Measurements from ENCODE around the gene EPSTI1.
A peak's percentile ranks its signal among the peaks of the same experiment; 100 is the strongest.
"Not testable (repeated sequence)": the region's sequence is repeated elsewhere in the genome, so short reads cannot be mapped to it uniquely, and the experiment has no call there.

EPSTI1 gene

DNA sequence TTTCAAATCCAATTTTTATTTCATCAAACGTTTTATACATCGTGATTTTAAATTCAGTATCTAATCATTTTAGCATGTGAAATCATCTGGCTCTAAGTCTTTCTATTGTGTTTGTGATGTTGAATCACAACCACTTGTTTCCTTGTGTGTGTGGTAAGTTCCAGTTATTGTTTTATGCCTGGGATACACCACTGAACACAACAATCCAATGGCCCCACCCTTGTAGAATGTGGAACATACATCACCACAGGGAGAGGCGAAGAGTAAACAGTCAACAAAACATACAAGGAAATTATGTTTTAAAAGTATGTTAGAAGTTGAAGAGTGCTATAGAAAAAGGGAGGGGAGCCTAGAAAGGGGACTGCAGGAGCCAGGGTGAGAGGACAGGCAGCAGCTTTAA lies 100.5 kb downstream of the EPSTI1 start:
- DNase-seq = no peak

DNA sequence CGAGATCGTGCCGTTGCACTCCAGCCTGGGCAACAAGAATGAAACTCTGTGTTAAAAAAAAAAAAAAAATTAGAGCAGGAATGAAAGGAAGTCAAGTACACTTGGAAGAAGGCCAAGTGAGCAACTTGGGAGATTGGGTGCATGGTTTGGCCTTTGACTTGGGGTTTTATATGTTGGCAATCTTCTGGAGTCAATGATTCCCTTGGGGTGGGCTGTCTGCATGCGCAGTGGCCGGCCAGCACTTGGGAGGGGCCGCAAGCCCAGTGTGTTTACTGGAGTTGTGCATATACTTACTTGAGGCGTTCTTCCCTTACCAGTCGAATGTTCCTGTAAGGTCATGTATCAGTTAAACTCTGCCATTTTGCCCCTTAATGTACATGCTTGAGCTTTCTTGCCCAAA lies 106.7 kb downstream of the EPSTI1 start:
- no peak for DNase-seq

DNA sequence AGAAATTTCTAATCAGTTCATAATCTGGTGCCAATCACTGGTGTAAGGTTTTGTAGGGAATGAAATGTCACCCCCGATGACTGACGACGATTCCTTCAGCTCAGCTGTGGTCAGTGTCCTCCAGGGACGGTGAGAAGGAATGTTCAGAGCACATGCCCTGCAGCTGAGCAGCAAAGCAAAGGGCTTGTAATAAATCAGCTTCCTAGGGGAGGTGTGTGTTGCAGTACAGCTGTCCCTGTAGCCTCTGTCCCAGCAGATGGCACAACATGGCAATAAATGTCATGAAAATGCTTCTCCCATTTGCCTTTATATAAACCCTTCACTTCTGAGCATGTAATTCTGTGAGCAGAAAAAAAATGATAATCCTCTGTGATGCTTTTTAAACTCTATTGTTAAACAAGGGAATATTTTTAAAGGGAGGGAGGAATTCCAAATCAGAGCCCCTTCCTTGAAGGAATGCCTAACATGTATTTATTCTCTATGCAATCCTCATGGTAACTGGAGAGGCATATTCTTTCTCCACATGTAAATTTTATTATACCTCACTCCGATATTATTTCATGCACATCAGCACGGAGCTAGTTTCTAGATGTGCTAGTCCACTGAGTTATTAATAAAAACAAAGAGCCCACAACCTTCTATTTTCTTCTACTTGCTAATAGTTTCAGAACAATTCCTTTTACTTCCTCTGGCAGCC lies 108.1 kb downstream of the EPSTI1 start:
- no peak for DNase-seq

DNA sequence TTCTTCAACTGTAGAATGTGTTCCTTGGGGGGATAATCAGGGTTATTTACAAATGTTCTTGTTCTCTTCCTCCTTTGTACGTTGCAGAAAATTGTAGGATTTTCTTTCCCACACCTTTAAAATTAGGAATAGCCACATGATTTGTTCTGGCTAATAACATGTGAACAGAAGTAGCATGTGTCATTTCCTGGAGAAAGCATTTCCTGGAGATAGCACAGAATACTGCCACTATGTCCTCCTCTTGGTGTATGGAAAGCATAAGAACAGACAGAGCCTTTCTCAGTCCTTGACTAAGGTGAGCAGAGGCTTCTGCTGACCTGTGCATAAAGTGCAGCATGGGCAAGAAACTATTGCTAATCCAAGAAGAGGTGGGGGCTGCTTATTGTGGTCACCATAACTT lies 108.9 kb downstream of the EPSTI1 start:
- no peak for DNase-seq

DNA sequence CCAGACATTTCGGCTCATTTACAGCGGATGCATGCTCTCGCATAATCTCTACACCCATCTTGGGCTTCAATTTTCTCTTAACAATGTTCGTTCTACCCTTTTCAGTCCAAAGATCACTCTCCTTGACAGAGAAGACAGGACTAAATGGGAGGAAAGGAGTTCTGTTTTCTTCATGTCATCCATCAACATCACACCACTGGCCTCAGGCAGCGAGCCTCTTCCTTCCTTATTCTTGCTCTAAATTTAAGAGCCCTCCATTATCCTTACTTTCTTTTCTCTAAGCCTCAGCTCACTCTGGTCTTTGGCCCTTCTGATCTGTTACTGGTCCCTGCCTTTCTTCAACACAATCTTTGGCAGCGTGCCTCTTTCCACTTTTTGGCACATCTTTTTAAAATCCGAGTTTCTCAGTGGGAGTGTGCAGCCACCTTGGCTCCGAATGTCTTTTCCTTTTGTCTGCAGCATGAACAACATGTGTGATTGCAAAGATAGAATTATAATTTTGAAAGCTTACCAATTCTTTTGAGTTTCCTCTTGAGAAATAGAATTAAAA lies 111.9 kb downstream of the EPSTI1 start:
- DNase-seq = no peak

DNA sequence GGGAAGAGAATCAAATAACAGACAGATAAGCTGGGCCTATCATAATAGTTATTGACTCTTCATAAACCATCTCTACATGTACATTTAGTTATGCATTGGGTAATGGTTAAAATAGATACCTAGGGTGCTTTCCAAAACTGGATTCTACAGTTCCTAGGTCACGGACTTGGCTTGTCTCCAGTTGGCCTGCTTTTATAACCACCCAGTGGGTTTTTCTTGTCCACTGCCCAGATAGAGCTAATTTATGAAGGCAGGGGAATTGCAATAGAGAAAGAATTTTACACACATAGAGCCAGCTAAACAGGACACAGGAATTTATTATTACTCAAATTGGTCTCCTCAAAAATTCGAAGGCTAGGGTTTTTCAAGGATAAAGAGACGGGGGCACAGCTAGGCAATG lies 113.3 kb downstream of the EPSTI1 start:
- DNase-seq = no peak

DNA sequence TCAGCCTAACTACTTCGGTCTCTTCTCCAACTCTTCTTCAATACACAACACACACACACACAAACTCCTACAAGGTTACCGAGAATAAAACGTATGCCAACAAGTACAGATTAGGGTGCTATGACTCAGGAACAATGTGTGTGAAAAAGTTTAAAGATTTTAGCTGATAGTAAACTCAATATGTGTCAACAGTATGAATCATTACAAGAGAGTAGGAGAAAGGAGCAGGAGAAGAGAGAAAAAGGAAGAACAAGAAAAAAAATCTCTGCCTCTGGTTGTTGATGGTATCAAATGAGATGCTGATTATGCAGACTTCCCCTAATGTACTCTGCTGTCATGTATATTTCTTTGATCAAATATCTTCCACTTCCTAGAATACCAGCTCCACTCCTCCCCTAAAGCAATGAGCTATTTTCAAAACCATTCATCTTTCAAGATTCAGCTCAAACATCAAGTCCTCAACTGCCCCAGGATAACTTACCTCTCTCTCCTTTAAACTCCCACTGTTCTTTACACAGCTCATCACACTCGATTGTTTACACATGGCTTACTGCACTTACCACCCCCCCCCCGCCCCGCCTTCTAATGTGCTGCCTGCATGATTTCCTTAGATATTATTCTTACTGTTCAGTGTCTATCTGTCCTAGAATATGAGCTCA lies 115.0 kb downstream of the EPSTI1 start:
- peak; percentile 29 for DNase-seq

DNA sequence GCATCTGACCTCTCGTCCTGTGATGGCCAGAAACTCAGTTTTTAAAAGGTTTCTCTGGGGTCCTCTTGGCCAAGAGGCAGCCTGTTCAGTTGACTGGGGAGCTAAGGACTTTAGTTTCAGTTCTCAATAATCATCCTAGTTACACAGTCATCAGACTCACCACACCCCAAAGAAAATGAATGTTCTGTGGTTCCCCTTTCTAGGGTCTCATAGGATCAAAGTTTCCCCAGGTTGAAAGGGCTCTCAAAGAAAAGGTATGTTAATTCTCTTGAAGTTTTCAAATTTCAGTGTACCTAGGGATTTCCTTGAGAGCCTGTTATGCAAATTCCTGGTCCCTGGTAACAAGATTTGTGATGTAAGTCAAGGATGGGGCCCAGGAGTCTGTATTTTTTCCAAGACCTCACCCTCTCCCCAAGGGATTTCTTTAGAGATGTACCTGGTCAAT lies 115.7 kb downstream of the EPSTI1 start:
- DNase-seq = peak; percentile 28

DNA sequence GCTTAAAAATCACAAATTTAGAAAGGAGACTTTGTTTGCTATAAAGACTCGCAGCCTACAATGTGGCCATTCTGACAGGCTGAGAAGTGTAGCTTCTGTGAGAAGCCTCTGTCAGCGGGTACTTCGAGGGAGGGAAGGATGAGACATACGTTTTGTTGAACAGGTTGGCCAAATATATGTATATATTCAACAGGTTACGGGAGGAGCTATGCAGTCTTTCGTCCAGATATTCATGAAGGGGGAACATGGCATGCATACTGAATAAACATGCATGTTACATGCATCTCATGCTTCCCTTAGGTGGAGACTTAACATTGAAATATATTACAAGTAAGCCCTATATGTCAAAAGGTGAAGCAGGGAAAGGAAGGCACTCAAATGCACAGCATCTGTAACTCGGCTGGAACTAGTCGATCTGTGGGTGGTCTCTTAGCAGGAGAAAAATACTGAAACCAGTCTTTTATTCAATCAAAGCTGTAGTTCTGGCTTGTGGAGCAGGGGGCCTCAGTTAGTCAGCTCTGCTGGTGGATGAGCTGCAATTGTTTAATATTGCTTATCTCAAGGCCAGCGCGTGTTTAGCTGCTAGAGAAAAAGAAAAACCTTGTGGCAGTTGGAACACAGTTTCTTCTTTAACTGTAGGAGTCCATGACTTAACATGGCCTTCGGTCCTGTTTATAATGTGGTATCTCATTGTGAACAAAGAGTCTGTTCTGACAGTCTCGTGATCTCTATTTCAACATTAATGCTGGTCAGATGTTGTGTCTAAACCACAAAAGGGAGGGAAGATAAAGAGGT lies 116.4 kb downstream of the EPSTI1 start:
- DNase-seq = no peak

DNA sequence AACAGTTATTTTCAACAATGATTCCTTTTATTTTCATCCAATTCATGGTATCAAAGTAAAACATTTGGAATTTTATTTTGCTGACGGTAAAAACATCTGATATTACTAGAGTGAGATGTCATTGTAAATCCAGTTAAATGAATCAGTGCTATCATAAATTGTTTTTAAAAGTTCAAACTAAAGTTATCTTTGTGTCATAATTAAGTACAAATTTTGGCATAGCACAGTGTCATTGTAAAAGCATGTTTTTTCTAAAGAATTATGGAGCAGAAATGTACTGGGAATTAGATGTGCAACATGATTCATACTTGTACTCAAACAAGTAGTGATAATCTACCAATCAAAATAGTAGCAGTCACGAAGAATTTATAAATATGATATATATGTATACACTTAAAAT lies 117.8 kb downstream of the EPSTI1 start:
- DNase-seq = no peak

DNA sequence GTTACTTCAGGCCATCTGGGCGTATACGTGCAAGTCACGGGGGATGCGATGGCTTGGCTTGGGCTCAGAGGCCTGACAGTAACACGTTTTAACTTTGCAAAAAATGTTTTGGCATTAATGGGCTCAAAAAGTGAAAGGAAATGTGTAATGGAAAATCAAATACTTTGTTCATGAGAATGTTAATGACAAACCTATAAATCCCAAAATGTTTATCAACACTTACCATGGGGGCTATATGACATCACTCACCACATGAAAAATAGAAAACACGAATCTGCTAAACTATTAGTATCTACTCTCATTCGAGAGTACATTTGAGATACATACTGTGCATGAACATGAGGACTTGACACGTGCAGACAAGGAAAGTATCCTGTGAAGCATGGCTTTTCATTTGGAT lies 119.0 kb downstream of the EPSTI1 start:
- no peak for DNase-seq

DNA sequence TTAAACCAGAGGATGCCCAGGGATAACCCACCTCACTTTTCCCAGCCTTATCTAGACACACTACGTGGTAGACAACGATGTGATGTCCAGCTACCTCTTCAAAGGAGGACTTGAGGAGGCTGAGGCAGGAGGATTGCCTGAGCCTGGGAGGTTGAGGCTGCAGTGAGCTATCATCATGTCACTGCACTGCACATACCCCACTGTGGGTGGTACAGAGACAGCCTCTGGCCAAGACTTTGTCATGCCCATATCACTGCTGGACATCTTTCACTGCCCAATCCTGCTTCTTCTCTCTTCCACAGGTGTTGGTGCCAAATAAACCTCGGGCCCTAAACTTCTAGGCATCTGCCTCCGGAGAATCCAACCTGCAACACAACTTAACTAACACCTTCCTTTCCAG lies 124.8 kb downstream of the EPSTI1 start:
- DNase-seq = no peak

DNA sequence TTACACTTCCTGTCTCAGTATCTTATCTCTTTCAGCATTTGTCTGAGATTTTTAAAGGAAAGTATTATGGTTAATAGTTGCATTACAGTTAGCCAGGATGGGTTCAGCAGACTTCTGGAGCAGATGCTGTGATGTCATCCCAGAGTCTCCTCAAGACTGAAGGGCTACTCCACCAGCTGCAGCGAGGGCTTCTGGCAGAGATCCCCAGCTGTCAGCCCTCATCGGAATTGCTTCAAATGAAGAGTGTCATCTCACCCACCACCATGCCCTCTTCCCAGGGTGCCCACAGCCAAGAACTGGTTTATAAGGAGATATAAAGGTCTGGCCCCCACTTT lies 126.3 kb downstream of the EPSTI1 start:
- DNase-seq = no peak

DNA sequence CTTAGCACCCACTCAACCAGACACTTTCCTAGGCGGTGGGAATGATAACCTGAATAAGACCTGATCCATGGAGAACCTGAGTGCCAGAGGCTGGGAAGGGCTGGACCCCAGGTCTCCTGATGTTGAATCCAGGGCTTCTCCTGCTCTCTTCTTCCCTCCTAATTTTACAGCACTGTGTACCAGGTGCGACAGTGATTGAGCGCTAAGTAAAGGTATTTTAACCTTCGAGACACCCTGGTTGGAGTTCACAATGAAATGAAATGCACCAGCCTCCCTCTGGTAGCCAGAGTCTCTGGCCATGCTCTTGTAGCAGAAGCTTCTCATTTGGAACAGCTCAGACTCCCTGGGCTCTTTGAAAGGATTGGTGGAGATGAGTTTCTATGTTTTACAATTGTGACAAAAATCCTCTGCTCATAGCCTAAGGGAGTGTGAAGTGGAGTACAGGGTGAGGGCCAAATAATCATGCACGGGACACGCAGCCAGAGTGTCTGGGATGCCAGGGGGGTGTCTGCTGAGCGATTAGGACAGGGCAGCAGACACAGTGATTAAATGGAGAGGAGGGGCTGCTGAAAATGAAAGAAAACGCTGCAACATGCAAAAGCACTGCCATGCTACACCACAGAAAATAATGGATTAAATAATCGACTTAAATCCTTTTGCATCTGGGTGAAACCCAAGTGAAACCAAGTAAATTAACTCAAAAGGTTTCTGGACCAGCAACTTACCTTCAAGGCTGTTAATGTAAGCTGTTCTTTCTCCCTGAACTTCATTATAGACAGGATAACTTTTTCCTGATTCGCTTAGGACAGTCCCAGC lies 126.9 kb downstream of the EPSTI1 start:
- DNase-seq = no peak

DNA sequence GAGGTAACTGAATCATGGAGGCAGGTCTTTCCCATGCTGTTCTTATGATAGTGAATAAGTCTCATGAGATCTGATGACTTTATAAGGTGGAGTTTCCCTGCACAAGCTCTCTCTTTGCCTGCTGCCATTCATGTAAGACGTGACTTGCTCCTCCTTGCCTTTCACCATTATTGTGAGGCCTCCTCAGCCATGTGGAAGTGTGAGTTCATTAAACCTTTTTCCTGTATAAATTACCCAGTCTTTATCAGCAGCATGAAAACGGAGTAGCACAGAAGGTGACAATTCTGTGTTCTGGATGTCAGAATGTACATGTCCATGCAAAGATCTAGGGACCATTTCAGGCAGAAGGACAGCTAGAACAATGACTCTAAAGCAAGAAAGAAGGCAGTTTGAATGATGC lies 129.7 kb downstream of the EPSTI1 start:
- DNase-seq = not testable (repeated sequence)

DNA sequence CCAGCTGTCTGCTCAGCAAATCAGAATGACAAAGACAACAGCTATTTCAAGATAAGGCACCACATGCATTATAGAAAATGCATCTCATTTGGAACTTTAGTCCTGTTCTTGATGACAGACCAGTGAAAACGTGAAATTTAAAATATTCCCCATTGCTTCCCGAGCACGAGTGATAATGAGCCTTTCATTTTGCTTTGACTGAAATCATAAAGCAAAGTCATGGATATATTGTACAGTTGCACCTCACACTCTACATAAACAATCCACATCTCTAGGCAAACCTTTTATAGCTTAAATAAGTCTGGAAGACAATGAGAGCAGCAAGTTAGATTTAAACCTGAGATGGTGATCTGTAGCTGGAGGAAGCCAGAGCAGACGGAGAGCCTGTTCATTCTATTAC lies 131.6 kb downstream of the EPSTI1 start:
- no peak for DNase-seq

DNA sequence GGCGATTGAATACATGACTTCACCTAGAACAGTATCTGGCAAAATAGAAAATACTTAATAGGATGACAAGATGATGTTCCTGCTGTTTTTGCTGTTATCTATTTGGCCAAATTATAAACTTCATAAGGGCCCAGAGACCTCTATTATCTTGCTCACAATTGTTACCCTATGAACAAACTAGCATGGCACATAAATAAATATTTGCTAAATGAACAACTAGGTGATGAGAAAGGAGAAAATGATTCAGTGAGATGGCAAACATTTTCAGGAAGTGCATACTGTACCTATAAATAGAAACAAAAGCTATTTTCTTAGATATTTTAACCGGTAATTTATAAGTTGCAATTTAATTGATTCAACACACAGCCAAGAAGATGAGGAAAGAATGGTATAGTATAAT lies 132.3 kb downstream of the EPSTI1 start:
- DNase-seq = no peak

DNA sequence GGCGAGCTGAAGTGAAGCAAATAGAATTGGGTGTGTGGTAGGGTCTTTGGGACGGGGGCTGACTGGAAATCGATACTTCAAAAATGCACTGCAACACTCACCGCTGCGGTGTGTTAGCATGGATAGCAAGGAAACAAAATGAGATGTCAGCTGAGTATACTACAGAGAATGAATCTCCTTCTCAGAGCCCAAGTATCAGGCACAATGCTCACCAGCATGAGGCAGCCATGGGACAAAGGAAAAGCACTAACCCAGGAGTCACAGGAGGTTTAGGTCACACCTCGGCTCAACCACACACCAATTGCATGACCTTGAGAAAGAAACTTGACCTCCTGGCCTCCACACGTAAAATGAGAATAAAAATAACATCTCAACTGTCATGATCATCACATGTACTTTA lies 136.6 kb downstream of the EPSTI1 start:
- DNase-seq = no peak

DNA sequence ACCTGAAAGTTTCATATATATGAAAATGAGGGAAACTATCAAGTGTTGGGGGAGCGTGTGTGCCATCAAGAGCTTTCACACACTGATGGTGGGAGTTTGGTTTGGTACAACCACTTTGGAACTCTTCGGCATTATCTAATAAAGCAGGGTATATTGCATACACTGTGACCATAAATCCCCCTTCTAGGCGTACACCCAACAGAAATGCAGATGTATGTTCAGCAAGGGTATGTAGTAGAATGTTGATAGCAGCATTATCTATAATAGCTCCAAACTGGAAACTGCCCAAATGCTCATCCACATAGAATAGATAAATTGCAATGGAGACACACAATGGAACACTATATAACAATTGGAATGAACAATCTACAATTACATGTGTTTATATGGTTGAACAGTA lies 139.9 kb downstream of the EPSTI1 start:
- DNase-seq = no peak

DNA sequence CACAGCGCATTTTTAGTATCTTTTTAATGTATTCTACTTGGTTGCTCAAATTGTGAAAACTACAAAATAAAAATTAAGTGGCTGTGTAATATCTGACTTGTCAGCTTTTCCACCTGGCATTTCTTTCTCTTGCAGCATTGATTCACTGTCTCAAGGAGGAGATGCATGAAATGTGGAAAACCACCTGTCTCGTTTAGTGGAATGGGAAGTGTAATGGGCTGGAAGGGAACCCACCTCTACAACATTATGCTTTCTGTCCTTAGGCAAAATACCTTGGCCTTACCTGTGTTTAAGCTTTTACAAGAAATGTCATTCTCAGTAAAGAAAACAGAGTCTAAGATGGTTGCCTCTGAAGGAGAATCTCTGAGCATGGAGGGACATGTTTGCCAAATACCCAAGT lies 142.8 kb downstream of the EPSTI1 start:
- no peak for DNase-seq

DNA sequence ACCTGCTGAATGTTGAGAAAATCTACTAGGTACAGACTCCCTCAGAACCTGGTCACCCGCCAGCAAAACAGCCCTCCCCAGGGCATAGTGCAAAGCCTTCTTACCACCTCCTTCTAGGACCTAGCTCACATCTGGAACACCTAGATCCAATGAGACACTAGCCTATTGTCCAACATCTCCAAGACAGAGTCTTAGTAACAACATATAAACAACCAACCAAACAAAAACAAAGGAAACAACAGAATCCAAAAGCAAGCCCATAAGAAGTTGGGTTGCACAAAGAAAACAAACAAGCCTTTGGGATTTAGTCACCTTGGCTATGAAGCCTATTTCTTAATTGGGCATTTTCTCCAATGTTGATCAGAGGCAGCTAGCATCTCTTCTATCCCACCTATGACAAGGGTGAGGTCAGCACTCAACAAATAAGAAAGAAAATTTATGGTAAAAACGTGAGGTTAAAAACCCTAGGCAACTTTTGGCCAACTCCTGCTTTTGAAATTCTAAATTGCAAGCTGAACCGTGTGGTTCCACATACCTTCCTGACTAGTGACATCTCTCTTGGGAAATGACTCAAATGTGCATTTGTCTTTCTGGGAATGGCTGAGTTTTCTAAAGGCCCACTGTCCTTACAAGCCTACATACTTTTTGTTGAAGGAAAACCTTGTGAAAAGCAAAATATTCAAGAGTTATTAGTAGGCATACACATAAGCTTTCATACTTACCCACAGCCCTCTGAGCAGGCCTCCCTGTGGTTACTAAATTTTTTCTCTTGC lies 144.0 kb downstream of the EPSTI1 start:
- DNase-seq = no peak
